Cardiac septum (tissue), 1 donor: Measurements from ENCODE around the gene GET4. TPM values are rescaled to one million over a fixed set of nuclear protein-coding genes. Genes with fewer than 3 reads are reported as not detected.
"Not testable (repeated sequence)": the region's sequence is repeated elsewhere in the genome, so short reads cannot be mapped to it uniquely, and the experiment has no call there.

Experiments
- DNase-seq: peaks from one replicate; pipeline ENCODE4 v3.0.0-alpha.2; 2020; ENCODE audit warnings: low spot score
- intact Hi-C: fragments of 100-400 bp; cut with DNase I; formaldehyde crosslinking; loops from one replicate; pipeline ENCODE4 v1.14.0; 2022
- total RNA-seq: library from RNA; stranded (reverse); fragmentation: NEBNext Ultra II Directional; extraction: Animal tissue kit (Norgen Biotek cat#: 25700); gene quantifications from one replicate; pipeline ENCODE4 v1.2.1, GENCODE V29; 2021
- donor health status: DM: no; HTN: no; CAD: no.

Gene GET4
- total RNA-seq, 1 donor from 2014 or later, result 21.3 TPM

GRCh38 chr7:919924-920341 is 43.6 kb downstream of the GET4 start:
- DNase-seq, result peak; percentile 54
- intact Hi-C loops, result no loop called here

- DNase-seq, result peak; percentile 67
- intact Hi-C loops, result no loop called here
Measured at GRCh38 chr7:920351-921070, 44.2 kb downstream of the GET4 start.

GRCh38 chr7:921071-921461 is 44.7 kb downstream of the GET4 start:
- peak; percentile 71 for DNase-seq
- intact Hi-C loops, result no loop called here

GRCh38 chr7:921581-922333 is 45.4 kb downstream of the GET4 start:
- DNase-seq, result peak; percentile 61
- intact Hi-C loops, result no loop called here

GRCh38 chr7:922334-923107 is 46.2 kb downstream of the GET4 start:
- peak; percentile 51 for DNase-seq

GRCh38 chr7:923108-924041 is 47.0 kb downstream of the GET4 start:
- peak; percentile 91 for DNase-seq
- intact Hi-C loops, result no loop called here

More at GRCh38 chr7:922334-923107, 46.2 kb downstream of the GET4 start:
- intact Hi-C loops, result no loop called here

GRCh38 chr7:924042-924441 is 47.7 kb downstream of the GET4 start:
- intact Hi-C loops, result not testable (repeated sequence)
- DNase-seq, result peak; percentile 0

GRCh38 chr7:924541-925231 is 48.3 kb downstream of the GET4 start:
- intact Hi-C loops, result no loop called here
- DNase-seq, result peak; percentile 76

- intact Hi-C loops, result no loop called here
- peak; percentile 74 for DNase-seq
Measured at GRCh38 chr7:925601-926000, 49.2 kb downstream of the GET4 start.

GRCh38 chr7:926061-927030 is 50.0 kb downstream of the GET4 start:
- DNase-seq, result peak; percentile 71
- intact Hi-C loops, result no loop called here

- DNase-seq, result peak; percentile 33
- intact Hi-C loops, result no loop called here
Measured at GRCh38 chr7:927031-927671, 50.8 kb downstream of the GET4 start.

GRCh38 chr7:929311-929711 is 53.0 kb downstream of the GET4 start:
- DNase-seq, result no peak
- intact Hi-C loops, result no loop called here

GRCh38 chr7:930975-931758 is 54.8 kb downstream of the GET4 start:
- DNase-seq, result no peak

GRCh38 chr7:931871-932650 is 55.7 kb downstream of the GET4 start:
- no peak for DNase-seq
- intact Hi-C loops, result no loop called here

More at GRCh38 chr7:930975-931758, 54.8 kb downstream of the GET4 start:
- intact Hi-C loops, result no loop called here

- no peak for DNase-seq
- intact Hi-C loops, result no loop called here
Measured at GRCh38 chr7:932651-932975, 56.3 kb downstream of the GET4 start.
